Muscle layer of colon (tissue), 2 donors: ENCODE measurements around the gene SYF2.
"Not testable (repeated sequence)": the region's sequence is repeated elsewhere in the genome, so short reads cannot be mapped to it uniquely, and the experiment has no call there.

Source experiments
- H3K27ac ChIP-seq: one replicate; pipeline ENCODE4 v1.7.0; 2013; ENCODE audit warnings: low read depth, mild to moderate bottlenecking, low read length, moderate library complexity
- H3K27me3 ChIP-seq, 2 donors: one replicate each; pipeline ENCODE4 v1.7.0; 2013; ENCODE audit warnings: low read length in 2 of 2, mild to moderate bottlenecking in 2 of 2; ENCODE audit not compliant: insufficient read depth in 2 of 2, control insufficient read depth in 1 of 2
- H3K36me3 ChIP-seq: one replicate; pipeline ENCODE4 v1.7.0; 2013; ENCODE audit warnings: mild to moderate bottlenecking, low read length; ENCODE audit not compliant: insufficient read depth
- H3K4me1 ChIP-seq: one replicate; pipeline ENCODE4 v1.7.0; 2013; ENCODE audit warnings: mild to moderate bottlenecking, low read length; ENCODE audit not compliant: insufficient read depth
- H3K4me3 ChIP-seq, 2 donors: one replicate each; pipeline ENCODE4 v1.7.0; 2013; ENCODE audit warnings: low read length in 2 of 2, low read depth in 1 of 2, mild to moderate bottlenecking in 1 of 2, moderate library complexity in 1 of 2
- H3K9ac ChIP-seq: one replicate; pipeline ENCODE4 v1.7.0; 2013; ENCODE audit warnings: low read length
- H3K9me3 ChIP-seq: one replicate; pipeline ENCODE4 v1.7.0; 2013; ENCODE audit warnings: mild to moderate bottlenecking, low read length
- donor health status: abdominal sarcoma.
- donor health status: Adenocarcinoma of cecum.

Gene SYF2

GRCh38 chr1:25187904-25188303 is 44.4 kb downstream of the SYF2 start:
- H3K27ac ChIP-seq, H3K36me3 ChIP-seq, H3K27me3 ChIP-seq, H3K4me3 ChIP-seq, H3K9ac ChIP-seq, H3K9me3 ChIP-seq, H3K4me1 ChIP-seq: not testable (repeated sequence)

GRCh38 chr1:25187077-25187476 is 45.2 kb downstream of the SYF2 start:
- no peak overlapping the region for H3K4me3 ChIP-seq
- no peaks in the 10 kb centered on the region for H3K4me1 ChIP-seq
- H3K9ac ChIP-seq = no peak overlapping the region
- H3K36me3 ChIP-seq = no peaks in the 10 kb centered on the region
- no peak overlapping the region for H3K27ac ChIP-seq
- no peaks in the 10 kb centered on the region for H3K9me3 ChIP-seq
- no peaks in the 10 kb centered on the region for H3K27me3 ChIP-seq

GRCh38 chr1:25186161-25187007 is 45.9 kb downstream of the SYF2 start:
- no peaks in the 10 kb centered on the region for H3K4me1 ChIP-seq
- no peaks in the 10 kb centered on the region for H3K36me3 ChIP-seq
- H3K4me3 ChIP-seq = no peak overlapping the region
- no peak overlapping the region for H3K9ac ChIP-seq
- no peak overlapping the region for H3K27ac ChIP-seq
- H3K27me3 ChIP-seq = no peaks in the 10 kb centered on the region
- no peaks in the 10 kb centered on the region for H3K9me3 ChIP-seq

GRCh38 chr1:25185409-25186160 is 46.7 kb downstream of the SYF2 start:
- H3K9me3 ChIP-seq = no peaks in the 10 kb centered on the region
- H3K4me1 ChIP-seq = no peaks in the 10 kb centered on the region
- H3K27ac ChIP-seq = no peak overlapping the region
- H3K4me3 ChIP-seq = no peak overlapping the region
- H3K36me3 ChIP-seq = no peaks in the 10 kb centered on the region
- H3K9ac ChIP-seq = no peak overlapping the region
- no peaks in the 10 kb centered on the region for H3K27me3 ChIP-seq

GRCh38 chr1:25184001-25184762 is 48.1 kb downstream of the SYF2 start:
- Histone ChIP-seq H3K9me3 (no peaks in the 10 kb centered on the region), H3K4me3 (no peak overlapping the region), H3K36me3 (no peaks in the 10 kb centered on the region), H3K9ac (no peak overlapping the region), H3K27ac (no peak overlapping the region), H3K27me3 (no peaks in the 10 kb centered on the region), H3K4me1 (no peaks in the 10 kb centered on the region)

GRCh38 chr1:25183126-25183980 is 48.9 kb downstream of the SYF2 start:
- H3K9me3 ChIP-seq = no peaks in the 10 kb centered on the region
- no peak overlapping the region for H3K27ac ChIP-seq
- H3K4me1 ChIP-seq = no peaks in the 10 kb centered on the region
- H3K27me3 ChIP-seq = no peaks in the 10 kb centered on the region
- no peak overlapping the region for H3K9ac ChIP-seq
- no peaks in the 10 kb centered on the region for H3K36me3 ChIP-seq
- no peak overlapping the region for H3K4me3 ChIP-seq

- Histone ChIP-seq H3K36me3 (no peaks in the 10 kb centered on the region), H3K27me3 (no peaks in the 10 kb centered on the region), H3K4me3 (no peak overlapping the region), H3K9ac (no peak overlapping the region), H3K4me1 (no peaks in the 10 kb centered on the region), H3K27ac (no peak overlapping the region), H3K9me3 (no peaks in the 10 kb centered on the region)
Observed at GRCh38 chr1:25182629-25183028, 49.7 kb downstream of the SYF2 start.

- Histone ChIP-seq H3K4me1 (no peaks in the 10 kb centered on the region), H3K27me3 (no peaks in the 10 kb centered on the region), H3K36me3 (no peaks in the 10 kb centered on the region), H3K4me3 (no peak overlapping the region), H3K9me3 (no peaks in the 10 kb centered on the region), H3K27ac (no peak overlapping the region), H3K9ac (no peak overlapping the region)
Observed at GRCh38 chr1:25180996-25181395, 51.3 kb downstream of the SYF2 start.

- Histone ChIP-seq H3K27me3 (no peaks in the 10 kb centered on the region), H3K9ac (no peak overlapping the region), H3K27ac (no peak overlapping the region), H3K9me3 (no peaks in the 10 kb centered on the region), H3K4me3 (no peak overlapping the region), H3K36me3 (no peaks in the 10 kb centered on the region), H3K4me1 (no peaks in the 10 kb centered on the region)
Observed at GRCh38 chr1:25178917-25179561, 53.3 kb downstream of the SYF2 start.

- Histone ChIP-seq H3K36me3 (no peaks in the 10 kb centered on the region), H3K9ac (no peak overlapping the region), H3K9me3 (no peaks in the 10 kb centered on the region), H3K4me3 (no peak overlapping the region), H3K27ac (no peak overlapping the region), H3K4me1 (no peaks in the 10 kb centered on the region), H3K27me3 (no peaks in the 10 kb centered on the region)
Observed at GRCh38 chr1:25174730-25175612, 57.3 kb downstream of the SYF2 start.
